ENCODE data around the gene GLIS2. TPM values are rescaled to one million over a fixed set of nuclear protein-coding genes. Genes with fewer than 3 reads are reported as not detected.

The GLIS2 gene
- total and polyA plus RNA-seq, 2 of the 4 experiments (the other 2 are of a cell fraction): 0.36 to 8.4 TPM

DNA sequence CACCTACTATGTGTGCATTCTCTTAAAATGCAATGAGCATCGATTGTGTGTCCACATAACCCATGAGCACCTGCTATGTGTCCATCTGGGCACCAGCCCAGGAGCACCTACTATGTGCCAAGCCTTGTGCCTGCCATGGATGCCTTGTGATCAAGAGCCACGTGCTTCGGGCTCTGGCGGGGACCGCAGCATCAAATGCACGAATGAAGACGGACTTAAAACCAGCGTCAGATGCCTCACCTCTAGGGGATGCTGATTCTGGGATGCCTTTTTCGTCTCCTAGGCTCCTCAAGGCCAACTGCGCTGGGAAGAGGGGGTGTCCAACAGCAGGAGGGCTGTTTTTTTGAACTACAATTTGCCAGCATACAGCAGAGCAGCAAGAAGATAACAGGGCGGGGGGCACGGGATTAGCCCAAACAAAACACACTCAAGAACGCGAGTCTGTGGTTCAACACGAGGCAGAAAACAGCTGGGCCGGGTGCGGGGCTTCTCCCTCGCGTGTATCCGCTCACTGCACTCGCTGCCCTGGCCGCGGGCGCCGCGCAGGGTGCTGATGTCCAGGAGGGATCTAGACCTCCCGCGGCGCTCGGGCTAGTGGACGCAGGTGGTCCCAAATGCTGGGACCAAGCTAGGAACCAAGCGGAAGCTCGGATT lies 1.2 kb upstream of the GLIS2 start:
- Histone ChIP-seq H4K20me1 (ENCODE audit: insufficient read depth, low read length) (peaks cover 32% of the 10 kb centered on the region), H3K27ac (ENCODE audit: insufficient read depth, low read length) (peak overlapping the region; percentile 73), H4K8ac (ENCODE audit: low read depth in 2 of 2, low read length in 2 of 2) (peak overlapping the region; percentile 46 to 76; a peak in 3 of 4 replicates), H3K23ac (ENCODE audit: low read depth, low read length) (peak overlapping the region; percentile 47), H2AFZ (replicated peaks; ENCODE audit: low read length, poor library complexity) (peak overlapping the region; percentile 97), H2BK20ac (ENCODE audit: low read depth, low read length) (peak overlapping the region; percentile 84), H3K18ac (ENCODE audit: low read depth, low read length) (peak overlapping the region; percentile 39), H3K14ac (replicated peaks; ENCODE audit: low read depth, low read length) (peak overlapping the region; percentile 92), H3K4me3 (ENCODE audit: insufficient read depth, low read depth, low read length) (peak overlapping the region; percentile 49), H4K5ac (ENCODE audit: low read depth, low read length) (peak overlapping the region; percentile 76), H3K4ac (ENCODE audit: low read depth, low read length) (peak overlapping the region; percentile 94), H3K56ac (ENCODE audit: extremely low read depth, insufficient read depth, low read length) (peak overlapping the region; percentile 57), H4K91ac (ENCODE audit: insufficient read depth, low read depth, low read length) (peak overlapping the region; percentile 89), H3K79me1 (ENCODE audit: low read depth in 1 of 2, low read length in 2 of 2) (peaks cover 6 to 37% of the 10 kb centered on the region in 2 experiments; a peak in 3 of 4 replicates), H3K9me1 (ENCODE audit: insufficient read depth, low read length) (peaks cover 17% of the 10 kb centered on the region), H3K36me3 (ENCODE audit: control insufficient read depth, insufficient read depth, low read length) (no peaks in the 10 kb centered on the region), H3K27me3 (ENCODE audit: control insufficient read depth, insufficient read depth, low read length) (no peaks in the 10 kb centered on the region), H3K9me3 (ENCODE audit: control insufficient read depth, insufficient read depth, low read length) (no peaks in the 10 kb centered on the region), H2AK9ac (replicated peaks; ENCODE audit: low read depth, low read length, poor library complexity) (peak overlapping the region; percentile 98), H3K4me1 (ENCODE audit: control insufficient read depth, insufficient read depth, low read length) (peaks cover 24% of the 10 kb centered on the region), H2BK120ac (ENCODE audit: low read depth, low read length) (peak overlapping the region; percentile 89), H2BK5ac (ENCODE audit: low read depth, low read length, poor library complexity, severe bottlenecking) (peak overlapping the region; percentile 86), H2BK15ac (ENCODE audit: low read depth, low read length) (peak overlapping the region; percentile 81; the same call in 1 of the 3 replicates), H3K4me2 (ENCODE audit: low read depth, low read length) (peak overlapping the region; percentile 73), H3K9ac (ENCODE audit: low read depth, low read length) (peak overlapping the region; percentile 47), H2AK5ac (ENCODE audit: low read depth, low read length) (peak overlapping the region; percentile 66)
- TF ChIP-seq BHLHE40 (IDR thresholded peaks at IDR 0.05; ENCODE audit: low read depth, low read length) (peak; percentile 28; the same call in 1 of the 2 replicates), CHD1 (IDR thresholded peaks at IDR 0.05; ENCODE audit: low read depth, low read length) (no peak)
- ATAC-seq (ENCODE audit: low read depth): no peak
- BruUV-seq (replicated peaks): no TSS peak
- DNase-seq: peak; percentile 56
- POLR2A ChIA-PET (ENCODE audit: unreplicated experiment): no interaction called here
- in situ Hi-C loops (cut with MboI; ENCODE audit: low sequenced_read_pairs): no loop called here
- dilution Hi-C loops (cut with HindIII; ENCODE audit: low sequenced_read_pairs, unreplicated experiment): no loop called here
- CTCF ChIA-PET: interaction anchor here (0.8 kb wide), 1 partner anchor 24 kb away, joined by 3 read pairs; no protein-coding TSS in a partner anchor
- intact Hi-C loops (cut with micrococcal nuclease): loop anchor here (2.0 to 5.0 kb wide), 2 partner anchors 36 to 42 kb away; partner anchors contain the start of genes PAM16 and TFAP4
- 12% methylated on average over 18 of the region's 33 CpGs; no CpG with 5 or more reads in 1 of the 2 experiments for WGBS, 2 experiments (ENCODE audit: extremely low coverage in 2 of 2, insufficient read length in 1 of 2)

All from IMR-90 (cell line).